Vagina (tissue), 2 donors: ENCODE data around the gene ATP11A.

ENCODE experiments used
- CTCF ChIP-seq, 3 experiments: fragments of 450-650 bp in 2 of 3; fragments of 200-600 bp in 1 of 3; sonication (generic) in 1 of 3; IDR thresholded peaks; one replicate each; pipeline ENCODE4 v1.5.1; 2017 to 2019; ENCODE audit warnings: antibody characterized with exemption in 3 of 3, mild to moderate bottlenecking in 2 of 3, moderate library complexity in 2 of 3
- POLR2A ChIP-seq, 2 donors: fragments of 450-650 bp; IDR thresholded peaks; one replicate each; pipeline ENCODE4 v1.6.1; 2017; ENCODE audit warnings: antibody characterized with exemption in 2 of 2, mild to moderate bottlenecking in 2 of 2, moderate library complexity in 2 of 2

DNA sequence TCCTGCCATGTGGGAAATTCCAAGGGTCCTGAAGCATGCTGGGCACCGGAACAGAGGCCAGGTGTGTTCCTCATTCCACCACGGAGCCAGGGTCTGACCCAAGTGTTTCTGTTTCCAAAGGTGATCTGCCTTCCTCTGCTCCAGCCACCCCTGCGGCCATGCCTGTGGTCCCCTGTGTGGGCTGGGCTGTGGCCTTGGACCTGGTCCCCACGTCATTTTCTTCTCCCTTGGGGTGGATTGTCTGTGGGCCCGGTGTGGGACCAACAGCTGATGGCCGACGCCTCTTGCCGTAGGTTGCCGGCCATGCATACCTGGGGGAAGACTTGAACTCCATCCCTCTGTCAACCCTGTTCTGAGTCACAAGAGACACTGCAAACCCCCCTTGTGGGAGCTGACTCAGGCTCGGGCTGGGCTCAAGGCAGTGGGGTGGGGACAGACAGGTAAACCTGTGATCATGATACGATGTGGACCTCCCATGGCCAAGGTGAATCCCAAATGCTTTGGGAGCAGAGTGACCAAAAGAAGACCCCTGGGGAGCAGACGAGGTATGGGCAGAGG is 35.0 kb downstream of the ATP11A start:
- TF ChIP-seq CTCF (IDR thresholded peaks at IDR 0.05) (no peak), POLR2A (IDR thresholded peaks at IDR 0.05) (no peak)
